Activated naive CD8-positive, alpha-beta T cell treated with anti-CD3 and anti-CD28 coated beads for 36 hours (primary cell): ENCODE results near the gene OFD1. TPM values are rescaled to one million over a fixed set of nuclear protein-coding genes. Genes with fewer than 3 reads are reported as not detected.

Experiments
- total RNA-seq, 2 experiments: library from RNA; stranded (reverse); gene quantifications; one replicate each; pipeline ENCODE4 v1.2.3, GENCODE V29; 2021

Gene OFD1
- total RNA-seq, 2 experiments from 2014 or later, result 27.4 to 29.0 TPM

Other genes starting within 250 kb of the OFD1 start
- gene EGFL6, start 165.1 kb upstream of the OFD1 start, total RNA-seq, result 1 to 10 TPM; 1.8 to 2.2 TPM
- gene TCEANC, start 81.6 kb upstream of the OFD1 start, total RNA-seq, result under 1 TPM; 0.84 to 0.89 TPM
- 10 to 100 TPM; 33.8 to 36.4 TPM for gene RAB9A, start 45.6 kb upstream of the OFD1 start, total RNA-seq
- gene TRAPPC2, start 128 bp upstream of the OFD1 start, total RNA-seq, result 10 to 100 TPM; 15.8 to 16.6 TPM
- not detected for gene GPM6B, start 82.3 kb downstream of the OFD1 start, total RNA-seq